Left kidney (tissue), 8 donors: Measurements from ENCODE around the gene PXYLP1. TPM values are rescaled to one million over a fixed set of nuclear protein-coding genes. Genes with fewer than 3 reads are reported as not detected.
"Not testable (repeated sequence)": the region's sequence is repeated elsewhere in the genome, so short reads cannot be mapped to it uniquely, and the experiment has no call there.

Source experiments
- DNase-seq: peaks from one replicate; pipeline ENCODE4 v3.0.0-alpha.2; 2013
- long read RNA-seq, 8 donors: transcript quantifications; one replicate each; lab custom pipeline, GENCODE V29; 2026
- polyA plus RNA-seq: library from polyadenylated mRNA; unstranded; fragments of 120-200 nt; gene quantifications from one replicate; pipeline ENCODE4 v1.2.1, GENCODE V29; 2013; ENCODE audit not compliant: insufficient read length

Gene PXYLP1, protein sequence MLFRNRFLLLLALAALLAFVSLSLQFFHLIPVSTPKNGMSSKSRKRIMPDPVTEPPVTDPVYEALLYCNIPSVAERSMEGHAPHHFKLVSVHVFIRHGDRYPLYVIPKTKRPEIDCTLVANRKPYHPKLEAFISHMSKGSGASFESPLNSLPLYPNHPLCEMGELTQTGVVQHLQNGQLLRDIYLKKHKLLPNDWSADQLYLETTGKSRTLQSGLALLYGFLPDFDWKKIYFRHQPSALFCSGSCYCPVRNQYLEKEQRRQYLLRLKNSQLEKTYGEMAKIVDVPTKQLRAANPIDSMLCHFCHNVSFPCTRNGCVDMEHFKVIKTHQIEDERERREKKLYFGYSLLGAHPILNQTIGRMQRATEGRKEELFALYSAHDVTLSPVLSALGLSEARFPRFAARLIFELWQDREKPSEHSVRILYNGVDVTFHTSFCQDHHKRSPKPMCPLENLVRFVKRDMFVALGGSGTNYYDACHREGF
- polyA plus RNA-seq: 39.3 TPM
- long read RNA-seq, donor 1, transcript PXYLP1-201 (6 exons, 3,281 nt): major isoform, 12 of 20 reads
- long read RNA-seq, donor 1, partial matches to known transcripts: 6 of 20 reads
- long read RNA-seq, donor 1, other reads (novel, unspliced or antisense): 0 of 20 reads
- long read RNA-seq, donor 2, transcript PXYLP1-201 (6 exons, 3,281 nt): major isoform, 8 of 10 reads
- long read RNA-seq, donor 2, partial matches to known transcripts: 0 of 10 reads
- long read RNA-seq, donor 2, other reads (novel, unspliced or antisense): 0 of 10 reads
- long read RNA-seq, donor 3, transcript PXYLP1-201 (6 exons, 3,281 nt): major isoform, 15 of 15 reads
- long read RNA-seq, donor 3, partial matches to known transcripts: 0 of 15 reads
- long read RNA-seq, donor 3, other reads (novel, unspliced or antisense): 0 of 15 reads
- long read RNA-seq, donor 4, partial matches to known transcripts: 0 of 1 reads
- long read RNA-seq, donor 4, other reads (novel, unspliced or antisense): 0 of 1 reads
- long read RNA-seq, donor 5, transcript PXYLP1-201 (6 exons, 3,281 nt): major isoform, 13 of 14 reads
- long read RNA-seq, donor 5, partial matches to known transcripts: 0 of 14 reads
- long read RNA-seq, donor 5, other reads (novel, unspliced or antisense): 0 of 14 reads
- long read RNA-seq, donor 6, transcript PXYLP1-201 (6 exons, 3,281 nt): major isoform, 7 of 9 reads
- long read RNA-seq, donor 6, partial matches to known transcripts: 0 of 9 reads
- long read RNA-seq, donor 6, other reads (novel, unspliced or antisense): 0 of 9 reads
- long read RNA-seq, donor 7, full-length matches to known transcripts: 9 of 9 reads
- long read RNA-seq, donor 7, partial matches to known transcripts: 0 of 9 reads
- long read RNA-seq, donor 7, other reads (novel, unspliced or antisense): 0 of 9 reads
- long read RNA-seq, donor 8, partial matches to known transcripts: 0 of 3 reads
- long read RNA-seq, donor 8, other reads (novel, unspliced or antisense): 0 of 3 reads

GRCh38 chr3:141231101-141231951, at the start of gene PXYLP1:
TSS of gene PXYLP1 (plus strand) at chr3:141231825. CDS start at chr3:141260176, 28,351 bp downstream.
- DNase-seq: peak; percentile 91

- DNase-seq: no peak
Observed at GRCh38 chr3:141183606-141184005, 48.0 kb upstream of the PXYLP1 start.

GRCh38 chr3:141184430-141184829, 47.2 kb upstream of the PXYLP1 start:
- DNase-seq: no peak

DNA sequence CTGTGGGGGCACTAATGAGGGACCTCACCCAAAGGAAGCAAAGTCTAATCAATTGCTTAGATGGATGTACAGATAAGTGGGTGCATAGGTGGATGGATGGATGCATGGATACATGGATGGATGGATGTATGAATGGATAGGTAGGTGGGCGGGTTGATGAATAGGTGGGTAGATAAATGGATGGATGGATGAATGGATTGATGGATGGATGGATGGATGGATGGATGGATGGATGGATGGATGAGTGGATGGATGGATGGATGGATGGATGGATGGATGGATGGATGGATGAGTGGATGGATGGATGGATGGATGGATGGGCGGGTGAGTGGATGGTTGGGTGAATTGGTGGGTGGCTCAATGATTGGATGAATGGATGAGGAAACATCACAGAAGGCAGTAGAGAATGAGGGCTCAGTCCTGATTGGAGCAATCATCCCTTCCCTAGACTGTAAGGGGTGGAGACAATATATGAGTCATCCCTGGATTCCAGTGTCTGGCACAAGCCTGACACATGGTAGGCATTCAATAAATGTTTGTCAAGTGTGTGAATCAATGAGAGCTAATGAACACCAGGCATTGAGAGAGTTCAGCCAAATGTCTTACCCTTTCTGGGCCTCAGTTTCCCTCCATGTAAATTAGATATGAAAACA, 40.4 kb upstream of the PXYLP1 start:
- no peak for DNase-seq

GRCh38 chr3:141192345-141192744, 39.3 kb upstream of the PXYLP1 start:
- DNase-seq: peak; percentile 97

DNA sequence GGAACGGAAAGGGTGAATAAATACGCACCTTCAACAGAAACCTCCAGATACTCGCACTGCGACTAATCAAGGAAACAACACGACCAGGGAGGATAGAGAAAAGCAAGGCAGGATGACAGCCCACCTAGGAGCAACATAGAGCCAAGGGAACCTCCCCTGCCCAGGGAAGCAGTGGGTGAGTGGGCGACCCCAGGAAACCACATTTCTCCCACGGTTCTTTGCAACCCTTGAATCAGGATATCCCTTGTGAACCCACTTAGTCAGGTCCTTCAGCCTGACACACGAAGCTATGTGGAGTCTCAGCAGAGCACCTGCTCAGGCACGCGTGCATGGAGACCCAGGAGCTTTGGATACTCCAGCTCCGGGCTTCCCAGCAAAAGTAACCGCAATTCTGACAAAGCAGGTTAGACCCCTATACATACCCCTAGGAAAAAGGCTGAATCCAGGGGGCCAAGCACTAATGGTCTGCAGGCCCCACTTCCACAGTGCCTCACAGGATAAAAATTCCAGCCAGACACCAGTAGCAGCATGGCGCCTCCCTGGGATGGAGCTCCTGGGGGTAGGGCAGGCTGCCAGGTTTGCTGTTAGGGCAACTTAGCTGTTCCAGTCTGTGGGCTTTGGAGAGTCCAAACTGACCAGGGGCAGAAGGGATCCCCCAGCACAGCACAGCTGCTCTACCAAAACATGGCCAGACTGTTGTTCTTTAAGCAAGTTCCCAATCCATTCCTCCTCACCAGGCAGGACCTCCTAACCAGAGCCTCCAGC, 38.4 kb upstream of the PXYLP1 start:
- DNase-seq: no peak

DNA sequence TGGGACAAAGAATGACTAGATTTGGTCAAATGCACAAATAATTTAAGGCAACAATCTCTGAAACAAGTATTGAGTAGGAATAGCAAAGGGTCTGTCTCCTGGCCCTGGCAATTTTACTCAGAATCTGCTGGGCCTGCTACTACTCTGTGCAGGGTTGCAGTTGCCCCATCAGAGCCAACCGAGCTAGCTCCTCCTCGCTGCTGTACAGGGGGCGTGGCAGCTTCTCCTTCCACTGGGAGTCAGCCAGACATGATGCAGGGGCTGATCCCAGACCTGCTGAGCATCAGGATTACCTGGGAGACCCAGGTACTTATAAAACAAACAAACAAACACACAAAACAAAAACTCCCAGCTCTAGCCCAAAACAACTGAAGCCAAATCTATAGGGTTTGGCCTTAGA, 30.5 kb upstream of the PXYLP1 start:
- no peak for DNase-seq

- DNase-seq: no peak
Observed at GRCh38 chr3:141202682-141203081, 28.9 kb upstream of the PXYLP1 start.

GRCh38 chr3:141203866-141204265, 27.8 kb upstream of the PXYLP1 start:
- no peak for DNase-seq

- no peak for DNase-seq
Observed at GRCh38 chr3:141204343-141204742, 27.3 kb upstream of the PXYLP1 start.

DNA sequence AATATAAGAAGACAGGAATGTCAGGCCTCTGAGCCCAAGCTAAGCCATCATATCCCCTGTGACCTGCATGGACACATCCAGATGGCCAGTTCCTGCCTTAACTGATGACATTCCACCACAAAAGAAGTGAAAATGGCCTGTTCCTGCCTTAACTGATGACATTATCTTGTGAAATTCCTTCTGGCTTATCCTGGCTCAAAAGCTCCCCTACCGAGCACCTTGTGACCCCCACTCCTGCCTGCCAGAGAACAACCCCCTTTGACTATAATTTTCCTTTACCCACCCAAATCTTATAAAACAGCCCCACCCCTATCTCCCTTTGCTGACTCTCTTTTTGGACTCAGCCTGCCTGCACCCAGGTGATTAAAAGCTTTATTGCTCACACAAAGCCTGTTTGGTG, 20.3 kb upstream of the PXYLP1 start:
- not testable (repeated sequence) for DNase-seq

DNA sequence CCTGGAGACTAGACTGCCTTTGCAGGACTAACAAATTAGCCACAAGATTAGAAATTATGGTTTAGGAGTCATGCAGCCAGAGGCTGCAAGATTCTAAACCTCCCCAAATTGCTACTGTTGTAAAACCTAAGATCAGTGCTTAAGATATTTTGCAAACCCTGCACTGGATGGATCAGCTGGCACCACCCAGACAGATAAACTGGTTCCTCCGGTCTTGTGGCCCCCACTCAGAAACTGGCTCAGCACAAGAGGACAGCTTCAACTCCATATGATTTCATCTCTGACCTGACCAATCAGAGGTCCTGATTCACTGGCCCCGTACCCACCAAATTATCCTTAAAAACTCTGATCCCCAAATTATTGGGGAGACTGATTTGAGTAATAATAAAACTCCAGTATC, 19.5 kb upstream of the PXYLP1 start:
- DNase-seq: no peak

GRCh38 chr3:141212555-141212954, 19.1 kb upstream of the PXYLP1 start:
- DNase-seq: no peak

DNA sequence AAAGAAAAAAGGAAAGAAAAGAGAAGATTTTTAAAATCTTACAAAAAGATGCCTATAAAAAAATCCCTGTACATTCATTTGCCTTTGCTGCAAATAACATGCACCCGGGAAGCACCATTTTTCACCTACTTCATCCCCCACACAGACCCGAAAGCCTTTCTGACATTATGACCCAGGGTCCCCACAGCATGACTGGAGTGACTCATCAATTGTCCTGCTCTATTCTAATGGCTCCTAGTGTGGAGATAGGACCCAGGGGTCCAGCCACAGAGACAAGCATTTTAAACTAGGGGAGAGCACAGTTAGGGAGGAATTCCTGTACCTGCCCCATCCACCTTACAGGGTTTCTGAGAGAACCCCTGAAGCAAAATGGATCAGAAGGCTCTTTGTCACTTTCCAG, 14.7 kb upstream of the PXYLP1 start:
- DNase-seq: no peak

- no peak for DNase-seq
Observed at GRCh38 chr3:141217389-141217788, 14.2 kb upstream of the PXYLP1 start.

- no peak for DNase-seq
Observed at GRCh38 chr3:141218162-141218835, 13.3 kb upstream of the PXYLP1 start.

DNA sequence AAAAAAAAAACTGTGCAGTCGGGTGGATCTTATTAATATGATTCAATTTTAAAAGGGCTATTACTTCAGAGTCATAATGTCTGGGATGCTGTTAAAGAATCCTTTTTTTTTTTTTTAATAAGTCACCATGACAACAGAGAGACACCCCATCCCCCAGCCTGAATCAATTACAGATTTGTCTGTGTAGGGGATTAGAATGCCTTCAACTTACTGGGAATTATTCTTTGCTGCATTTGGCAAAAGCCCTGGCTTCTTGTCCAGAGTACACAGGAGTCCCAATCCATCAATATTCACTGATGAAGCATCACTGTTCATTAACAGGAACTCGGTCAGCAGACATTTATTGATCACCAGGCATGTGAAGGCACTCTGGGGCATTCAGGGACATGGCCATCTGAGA, 12.7 kb upstream of the PXYLP1 start:
- no peak for DNase-seq

GRCh38 chr3:141223673-141224166, 7.9 kb upstream of the PXYLP1 start:
- no peak for DNase-seq

- no peak for DNase-seq
Observed at GRCh38 chr3:141225939-141226338, 5.7 kb upstream of the PXYLP1 start.
